Measurements from ENCODE around the gene EGLN2. TPM values are rescaled to one million over a fixed set of nuclear protein-coding genes. Genes with fewer than 3 reads are reported as not detected.
"Not testable (repeated sequence)": the region's sequence is repeated elsewhere in the genome, so short reads cannot be mapped to it uniquely, and the experiment has no call there.

EGLN2 gene
- total and polyA plus RNA-seq, 2 of the 4 experiments (the other 2 are of a cell fraction): 54.1 to 60.2 TPM

GRCh38 chr19:40819479-40820234 is 20.7 kb downstream of the EGLN2 start:
- in situ Hi-C loops (cut with MboI; ENCODE audit: low sequenced_read_pairs); POLR2A ChIA-PET (ENCODE audit: unreplicated experiment): not testable (repeated sequence)

More at GRCh38 chr19:40819479-40820234, 20.7 kb downstream of the EGLN2 start:
- H3K18ac ChIP-seq (ENCODE audit: low read depth, low read length); dilution Hi-C loops (cut with HindIII; ENCODE audit: low sequenced_read_pairs, unreplicated experiment); H3K14ac ChIP-seq (replicated peaks; ENCODE audit: low read depth, low read length); H4K8ac ChIP-seq (ENCODE audit: low read depth in 2 of 2, low read length in 2 of 2); H3K79me1 ChIP-seq (ENCODE audit: low read depth in 1 of 2, low read length in 2 of 2); H2AFZ ChIP-seq (replicated peaks; ENCODE audit: low read length, poor library complexity); H3K4me2 ChIP-seq (ENCODE audit: low read depth, low read length); H3K4ac ChIP-seq (ENCODE audit: low read depth, low read length); H3K36me3 ChIP-seq (ENCODE audit: control insufficient read depth, insufficient read depth, low read length); H4K5ac ChIP-seq (ENCODE audit: low read depth, low read length); H2BK5ac ChIP-seq (ENCODE audit: low read depth, low read length, poor library complexity, severe bottlenecking); H4K20me1 ChIP-seq (ENCODE audit: insufficient read depth, low read length); H4K91ac ChIP-seq (ENCODE audit: insufficient read depth, low read depth, low read length); H3K27me3 ChIP-seq (ENCODE audit: control insufficient read depth, insufficient read depth, low read length); H2AK9ac ChIP-seq (replicated peaks; ENCODE audit: low read depth, low read length, poor library complexity); intact Hi-C loops (cut with micrococcal nuclease); H2BK120ac ChIP-seq (ENCODE audit: low read depth, low read length); H3K27ac ChIP-seq (ENCODE audit: insufficient read depth, low read length); H3K56ac ChIP-seq (ENCODE audit: extremely low read depth, insufficient read depth, low read length); H3K9me3 ChIP-seq (ENCODE audit: control insufficient read depth, insufficient read depth, low read length); H3K9me1 ChIP-seq (ENCODE audit: insufficient read depth, low read length); H2BK15ac ChIP-seq (ENCODE audit: low read depth, low read length); BruUV-seq (replicated peaks); H3K23ac ChIP-seq (ENCODE audit: low read depth, low read length); H3K4me3 ChIP-seq (ENCODE audit: insufficient read depth, low read depth, low read length); H3K9ac ChIP-seq (ENCODE audit: low read depth, low read length); H2BK20ac ChIP-seq (ENCODE audit: low read depth, low read length): not testable (repeated sequence)
- TF ChIP-seq CTCF (conservative IDR thresholded peaks at IDR 0.05; ENCODE audit: low read depth, low read length) (peak; percentile 71), SMC3 (IDR thresholded peaks at IDR 0.05; ENCODE audit: low read depth, low read length) (peak; percentile 57; the same call in 1 of the 2 replicates), RAD21 (IDR thresholded peaks at IDR 0.05; ENCODE audit: low read length) (peak; percentile 62)
- no CpG with 5 or more reads among the region's 6 CpGs for WGBS, 2 experiments (ENCODE audit: extremely low coverage in 2 of 2, insufficient read length in 1 of 2)
- ATAC-seq (ENCODE audit: low read depth): peak; percentile 58
- Histone ChIP-seq H2AK5ac (ENCODE audit: low read depth, low read length) (peak overlapping the region; percentile 59; the same call in 1 of the 2 replicates), H3K4me1 (ENCODE audit: control insufficient read depth, insufficient read depth, low read length) (peaks cover 13% of the 10 kb centered on the region)
- CTCF ChIA-PET: interaction anchor here (0.7 to 3.0 kb wide), 3 partner anchors 157 to 622 kb away, joined by 3 to 10 read pairs (median 4); no protein-coding TSS in a partner anchor
- DNase-seq: peak; percentile 30
